ENCODE results near the gene ASAP2.

GRCh38 chr2:9269295-9269694 lies 62.7 kb downstream of the ASAP2 start:
- no peak for TF ChIP-seq EP300 (IDR thresholded peaks at IDR 0.05; ENCODE audit: low read depth)
- TF ChIP-seq, protein P1, sequence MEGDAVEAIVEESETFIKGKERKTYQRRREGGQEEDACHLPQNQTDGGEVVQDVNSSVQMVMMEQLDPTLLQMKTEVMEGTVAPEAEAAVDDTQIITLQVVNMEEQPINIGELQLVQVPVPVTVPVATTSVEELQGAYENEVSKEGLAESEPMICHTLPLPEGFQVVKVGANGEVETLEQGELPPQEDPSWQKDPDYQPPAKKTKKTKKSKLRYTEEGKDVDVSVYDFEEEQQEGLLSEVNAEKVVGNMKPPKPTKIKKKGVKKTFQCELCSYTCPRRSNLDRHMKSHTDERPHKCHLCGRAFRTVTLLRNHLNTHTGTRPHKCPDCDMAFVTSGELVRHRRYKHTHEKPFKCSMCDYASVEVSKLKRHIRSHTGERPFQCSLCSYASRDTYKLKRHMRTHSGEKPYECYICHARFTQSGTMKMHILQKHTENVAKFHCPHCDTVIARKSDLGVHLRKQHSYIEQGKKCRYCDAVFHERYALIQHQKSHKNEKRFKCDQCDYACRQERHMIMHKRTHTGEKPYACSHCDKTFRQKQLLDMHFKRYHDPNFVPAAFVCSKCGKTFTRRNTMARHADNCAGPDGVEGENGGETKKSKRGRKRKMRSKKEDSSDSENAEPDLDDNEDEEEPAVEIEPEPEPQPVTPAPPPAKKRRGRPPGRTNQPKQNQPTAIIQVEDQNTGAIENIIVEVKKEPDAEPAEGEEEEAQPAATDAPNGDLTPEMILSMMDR (IDR thresholded peaks at IDR 0.05): no peak

Measured in transverse colon (tissue), 3 donors.